Left ventricle myocardium inferior (tissue), 1 donor: ENCODE data around the gene VAV2. TPM values are rescaled to one million over a fixed set of nuclear protein-coding genes. Genes with fewer than 3 reads are reported as not detected.

Experiments
- DNase-seq: peaks from one replicate; pipeline ENCODE4 v3.0.0-alpha.2; 2020
- H3K27ac ChIP-seq: fragments of 200-600 bp; replicated peaks from 2 replicates; pipeline ENCODE4 v1.8.0; 2021
- H3K27me3 ChIP-seq: fragments of 200-600 bp; 2 replicates; pipeline ENCODE4 v1.8.0; 2021; ENCODE audit warnings: low read depth
- H3K36me3 ChIP-seq: fragments of 200-600 bp; 2 replicates; pipeline ENCODE4 v1.8.0; 2021
- H3K4me1 ChIP-seq: fragments of 200-600 bp; 2 replicates; pipeline ENCODE4 v1.8.0; 2021
- H3K4me3 ChIP-seq: fragments of 200-600 bp; 2 replicates; pipeline ENCODE4 v1.8.0; 2021; ENCODE audit warnings: mild to moderate bottlenecking, moderate library complexity
- H3K9me3 ChIP-seq: fragments of 200-600 bp; replicated peaks from 2 replicates; pipeline ENCODE4 v1.8.0; 2021
- CTCF ChIP-seq: fragments of 200-600 bp; IDR thresholded peaks from 2 replicates; pipeline ENCODE4 v1.8.0; 2021; ENCODE audit warnings: antibody characterized with exemption, mild to moderate bottlenecking, borderline replicate concordance
- intact Hi-C: fragments of 100-400 bp; cut with micrococcal nuclease; formaldehyde crosslinking; loops from one replicate; pipeline ENCODE4 v1.11.0; 2022
- total RNA-seq: library from RNA; stranded (reverse); fragmentation: NEBNext Ultra II Directional; extraction: Animal tissue kit (Norgen Biotek cat#: 25700); gene quantifications from one replicate; pipeline ENCODE4 v1.2.1, GENCODE V29; 2021
- donor health status: DM: no; HTN: yes; CAD: no; lungs with severe emphysema.

VAV2 gene
- total RNA-seq, 1 donor from 2014 or later, result 4.1 TPM

GRCh38 chr9:133920471-133920870 is 71.7 kb downstream of the VAV2 start:
- DNase-seq, result no peak
- H3K4me1 ChIP-seq, result peaks cover 24% of the 10 kb centered on the region
- H3K36me3 ChIP-seq, result no peaks in the 10 kb centered on the region
- no peak overlapping the region for H3K27ac ChIP-seq
- no peak for TF ChIP-seq CTCF
- no peaks in the 10 kb centered on the region for H3K9me3 ChIP-seq
- no peaks in the 10 kb centered on the region for H3K27me3 ChIP-seq
- H3K4me3 ChIP-seq, result no peak overlapping the region
- intact Hi-C loops, result no loop called here

GRCh38 chr9:133919253-133920115 is 72.6 kb downstream of the VAV2 start:
- Histone ChIP-seq H3K4me1 (peaks cover 30% of the 10 kb centered on the region), H3K27ac (peak overlapping the region; percentile 42), H3K27me3 (no peaks in the 10 kb centered on the region), H3K9me3 (no peaks in the 10 kb centered on the region), H3K36me3 (no peaks in the 10 kb centered on the region), H3K4me3 (no peak overlapping the region)
- peak; percentile 33 for DNase-seq
- intact Hi-C loops, result no loop called here
- TF ChIP-seq CTCF, result no peak

DNA sequence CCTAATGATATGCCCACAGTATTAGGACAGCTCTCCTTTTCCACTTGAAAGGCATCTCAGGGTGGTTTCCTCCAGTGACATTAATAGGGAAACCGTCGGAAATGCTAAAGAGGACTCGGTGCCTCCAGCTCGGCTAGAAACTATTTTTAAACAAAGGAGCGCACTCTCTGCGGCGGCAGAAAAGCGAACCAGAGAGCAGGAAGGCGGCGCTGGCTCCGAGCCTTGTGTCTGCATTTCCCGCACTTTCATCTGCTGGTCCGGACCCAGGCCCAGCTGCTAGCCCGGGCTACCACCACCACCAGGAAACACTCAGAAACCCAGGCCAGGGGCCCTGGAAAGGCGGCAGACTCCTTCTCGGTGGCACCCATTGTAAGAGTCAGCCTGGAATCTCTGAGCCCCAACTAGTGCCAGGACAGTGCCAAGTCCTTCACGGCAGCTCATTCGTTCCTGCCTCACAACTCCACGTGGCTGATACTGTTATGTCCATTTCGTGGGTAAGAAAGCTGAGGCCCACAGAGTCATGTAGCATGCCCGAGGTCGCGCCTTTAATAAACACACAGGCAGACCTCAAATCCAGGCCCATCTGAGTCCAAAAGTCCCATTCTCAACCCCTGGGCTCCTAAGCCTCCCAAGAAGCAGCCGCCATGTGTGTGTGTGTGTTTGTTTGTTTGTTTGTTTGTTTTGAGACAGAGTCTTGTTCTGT is 73.9 kb downstream of the VAV2 start:
- Histone ChIP-seq H3K27me3 (no peaks in the 10 kb centered on the region), H3K9me3 (no peaks in the 10 kb centered on the region), H3K27ac (peak overlapping the region; percentile 61), H3K4me1 (peaks cover 30% of the 10 kb centered on the region), H3K4me3 (peak overlapping the region; percentile 28), H3K36me3 (no peaks in the 10 kb centered on the region)
- DNase-seq, result no peak
- no peak for TF ChIP-seq CTCF
- intact Hi-C loops, result no loop called here

GRCh38 chr9:133917375-133917774 is 74.7 kb downstream of the VAV2 start:
- H3K9me3 ChIP-seq, result no peaks in the 10 kb centered on the region
- H3K4me1 ChIP-seq, result peaks cover 30% of the 10 kb centered on the region
- no peak for TF ChIP-seq CTCF
- no peak for DNase-seq
- no peaks in the 10 kb centered on the region for H3K27me3 ChIP-seq
- no peaks in the 10 kb centered on the region for H3K36me3 ChIP-seq
- peak overlapping the region; percentile 61 for H3K27ac ChIP-seq
- H3K4me3 ChIP-seq, result no peak overlapping the region
- intact Hi-C loops, result no loop called here

DNA sequence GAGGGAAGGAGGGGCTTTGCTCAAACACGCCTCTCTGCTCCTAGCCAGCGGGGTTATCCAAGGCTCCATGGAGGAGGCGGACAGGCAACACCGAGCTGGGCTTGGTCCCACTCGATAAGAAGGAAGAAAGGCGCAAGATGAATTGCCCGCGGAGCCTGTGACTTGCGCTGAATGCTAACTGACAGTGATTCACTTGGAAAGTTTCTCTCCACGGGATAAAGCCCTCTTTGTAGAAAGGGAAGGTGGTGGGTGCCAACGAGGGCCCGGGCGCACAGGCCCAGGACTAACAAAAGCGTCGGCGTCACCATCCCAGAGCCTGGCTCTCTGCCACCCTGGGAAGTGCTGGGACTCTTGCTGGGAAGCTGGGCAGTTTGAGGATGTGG is 76.0 kb downstream of the VAV2 start:
- no peak for TF ChIP-seq CTCF
- intact Hi-C loops, result no loop called here

More for the DNA sequence above, 76.0 kb downstream of the VAV2 start:
- Histone ChIP-seq H3K36me3 (no peaks in the 10 kb centered on the region), H3K4me3 (no peak overlapping the region), H3K9me3 (no peaks in the 10 kb centered on the region), H3K27me3 (no peaks in the 10 kb centered on the region), H3K27ac (no peak overlapping the region), H3K4me1 (peaks cover 30% of the 10 kb centered on the region)
- DNase-seq, result no peak
